NB4 (cell line): ENCODE measurements around the gene ANTXR1.

Experiments used
- CTCF ChIP-seq: IDR thresholded peaks from one replicate; pipeline ENCODE4 v1.5.1; 2012; ENCODE audit warnings: low read depth, low read length
- POLR2A ChIP-seq: IDR thresholded peaks from 2 replicates; pipeline ENCODE4 v1.6.1; 2011; ENCODE audit warnings: mild to moderate bottlenecking; ENCODE audit not compliant: insufficient read length; ENCODE audit errors: extremely low read depth

GRCh38 chr2:69114534-69114933, 101.6 kb downstream of the ANTXR1 start:
- no peak for TF ChIP-seq POLR2A
- no peak for TF ChIP-seq CTCF
